GM23248 (cell line): Measurements from ENCODE around the gene TMEM89. TPM values are rescaled to one million over a fixed set of nuclear protein-coding genes. Genes with fewer than 3 reads are reported as not detected.

Experiments used
- DNase-seq: peaks from one replicate; pipeline ENCODE4 v3.0.0-alpha.2; 2015
- H2AFZ ChIP-seq: fragments of 200-600 bp; sonication (generic); 2 replicates; pipeline ENCODE4 v1.6.1; 2016; ENCODE audit warnings: antibody characterized with exemption
- H3F3A ChIP-seq: fragments of 200-600 bp; sonication (generic); 2 replicates; pipeline ENCODE4 v1.6.1; 2016; ENCODE audit warnings: mild to moderate bottlenecking, antibody characterized with exemption, mixed run types; ENCODE audit not compliant: insufficient read depth
- H3K27ac ChIP-seq: fragments of 200-600 bp; sonication (generic); 2 replicates; pipeline ENCODE4 v1.5.1; 2016; ENCODE audit warnings: mild to moderate bottlenecking
- H3K27me3 ChIP-seq: fragments of 200-600 bp; sonication (generic); replicated peaks from 2 replicates; pipeline ENCODE4 v1.6.1; 2016; ENCODE audit warnings: mild to moderate bottlenecking; ENCODE audit not compliant: insufficient read depth
- H3K36me3 ChIP-seq: fragments of 200-600 bp; sonication (generic); 2 replicates; pipeline ENCODE4 v1.6.1; 2016; ENCODE audit warnings: low read depth, mild to moderate bottlenecking
- H3K4me1 ChIP-seq: fragments of 200-600 bp; sonication (generic); 2 replicates; pipeline ENCODE4 v1.6.1; 2016; ENCODE audit warnings: mild to moderate bottlenecking; ENCODE audit not compliant: insufficient read depth
- H3K4me2 ChIP-seq: fragments of 200-600 bp; sonication (generic); one replicate; pipeline ENCODE4 v1.6.1; 2016; ENCODE audit warnings: mild to moderate bottlenecking; ENCODE audit not compliant: unreplicated experiment
- H3K4me3 ChIP-seq: fragments of 200-600 bp; sonication (generic); 2 replicates; pipeline ENCODE4 v1.5.1; 2016; ENCODE audit warnings: mild to moderate bottlenecking
- H3K79me2 ChIP-seq: fragments of 200-600 bp; sonication (generic); 2 replicates; pipeline ENCODE4 v1.6.1; 2016; ENCODE audit warnings: mild to moderate bottlenecking; ENCODE audit not compliant: insufficient read depth
- H3K9ac ChIP-seq: fragments of 200-600 bp; sonication (generic); 2 replicates; pipeline ENCODE4 v1.6.1; 2016; ENCODE audit warnings: mild to moderate bottlenecking
- H3K9me2 ChIP-seq: fragments of 200-600 bp; sonication (generic); 2 replicates; pipeline ENCODE4 v1.6.1; 2016; ENCODE audit warnings: mixed run types, mild to moderate bottlenecking, moderate library complexity; ENCODE audit not compliant: insufficient read depth
- H3K9me3 ChIP-seq: fragments of 200-600 bp; sonication (generic); one replicate; pipeline ENCODE4 v1.6.1; 2017; ENCODE audit warnings: low read depth
- H4K20me1 ChIP-seq: fragments of 200-600 bp; sonication (generic); 2 replicates; pipeline ENCODE4 v1.6.0; 2016; ENCODE audit not compliant: insufficient read depth
- EZH2 ChIP-seq: fragments of 200-600 bp; sonication (generic); IDR thresholded peaks from 2 replicates; pipeline ENCODE4 v1.6.1; 2018; ENCODE audit warnings: antibody characterized with exemption, mild to moderate bottlenecking; ENCODE audit not compliant: insufficient read depth, poor library complexity, severe bottlenecking
- EZH2phosphoT487 ChIP-seq: fragments of 200-600 bp; sonication (generic); IDR thresholded peaks from 2 replicates; pipeline ENCODE4 v1.6.1; 2018; ENCODE audit warnings: antibody characterized with exemption, moderate library complexity, mild to moderate bottlenecking, low read depth; ENCODE audit not compliant: insufficient read depth
- WGBS, 2 experiments: methylation state at CpG; one replicate each; pipeline ENCODE4 v1.1.6; 2015 to 2017; ENCODE audit warnings: low lambda C conversion rate in 2 of 2, low coverage in 1 of 2; ENCODE audit errors: missing lambda C conversion rate in 2 of 2; 5-methylcytosine and 5-hydroxymethylcytosine counted together
- in situ Hi-C: fragments of 300-500 bp; cut with MboI; formaldehyde crosslinking; loops from 2 replicates; pipeline ENCODE4 v1.15.0; 2020
- polyA plus RNA-seq: library from polyadenylated mRNA; unstranded; fragments of >200 nt; fragmentation: Nextera tagmentation; extraction: Ambion mirVana; gene quantifications from 2 replicates; pipeline ENCODE4 v1.2.1, GENCODE V29; 2016
- total RNA-seq: library from RNA; depleted of rRNA; stranded (reverse); fragments of >200 nt; shearing (Covaris generic); gene quantifications from 2 replicates; pipeline ENCODE4 v1.2.3, GENCODE V29; 2014

TMEM89 gene
- total and polyA plus RNA-seq, 2 experiments from 2014 or later = not detected

- Histone ChIP-seq H2AFZ (no peak overlapping the region), H3K9me2 (no peaks in the 10 kb centered on the region), H3K79me2 (no peaks in the 10 kb centered on the region), H3K27me3 (no peaks in the 10 kb centered on the region), H4K20me1 (no peaks in the 10 kb centered on the region), H3K9ac (no peak overlapping the region), H3K4me1 (no peaks in the 10 kb centered on the region), H3K27ac (no peak overlapping the region), H3K4me3 (no peak overlapping the region), H3K36me3 (no peaks in the 10 kb centered on the region), H3F3A (no peaks in the 10 kb centered on the region), H3K9me3 (no peaks in the 10 kb centered on the region), H3K4me2 (no peak overlapping the region)
- in situ Hi-C loops = no loop called here
- no peak for DNase-seq
- TF ChIP-seq EZH2 (no peak), EZH2phosphoT487 (no peak)
- 79 to 84% methylated on average over 6 to 9 of the region's 9 CpGs for WGBS, 2 experiments
Measured at GRCh38 chr3:48647714-48648113, 26.1 kb upstream of the TMEM89 start.

- Histone ChIP-seq H3K9me2 (no peaks in the 10 kb centered on the region), H3K27me3 (no peaks in the 10 kb centered on the region), H3K4me1 (no peaks in the 10 kb centered on the region), H3K9me3 (no peaks in the 10 kb centered on the region), H3K4me2 (no peak overlapping the region), H3K79me2 (no peaks in the 10 kb centered on the region), H3K4me3 (no peak overlapping the region), H3K36me3 (no peaks in the 10 kb centered on the region), H3K9ac (no peak overlapping the region), H3K27ac (no peak overlapping the region), H4K20me1 (no peaks in the 10 kb centered on the region), H3F3A (no peaks in the 10 kb centered on the region), H2AFZ (no peak overlapping the region)
- WGBS, 2 experiments = 89 to 92% methylated on average over 17 to 21 of the region's 22 CpGs
- in situ Hi-C loops = no loop called here
- TF ChIP-seq EZH2 = no peak
- no peak for TF ChIP-seq EZH2phosphoT487
- no peak for DNase-seq
Measured at GRCh38 chr3:48644898-48645760, 23.6 kb upstream of the TMEM89 start.

GRCh38 chr3:48642605-48643004, 21.0 kb upstream of the TMEM89 start:
- Histone ChIP-seq H3K79me2 (no peaks in the 10 kb centered on the region), H3K4me1 (no peaks in the 10 kb centered on the region), H3K36me3 (no peaks in the 10 kb centered on the region), H3F3A (no peaks in the 10 kb centered on the region), H3K9me2 (no peaks in the 10 kb centered on the region), H4K20me1 (no peaks in the 10 kb centered on the region), H3K4me2 (no peak overlapping the region), H3K27ac (no peak overlapping the region), H3K9me3 (no peaks in the 10 kb centered on the region), H3K9ac (no peak overlapping the region), H3K27me3 (no peaks in the 10 kb centered on the region), H2AFZ (no peak overlapping the region), H3K4me3 (no peak overlapping the region)
- no peak for DNase-seq
- no peak for TF ChIP-seq EZH2
- TF ChIP-seq EZH2phosphoT487 = no peak
- WGBS, 2 experiments = 85% methylated on average over 12 of the region's 12 CpGs
- in situ Hi-C loops = no loop called here

GRCh38 chr3:48641396-48641795, 19.8 kb upstream of the TMEM89 start:
- Histone ChIP-seq H3K9ac (no peak overlapping the region), H3F3A (no peaks in the 10 kb centered on the region), H3K4me1 (no peaks in the 10 kb centered on the region), H3K36me3 (no peaks in the 10 kb centered on the region), H3K27me3 (no peaks in the 10 kb centered on the region), H3K9me2 (no peaks in the 10 kb centered on the region), H2AFZ (no peak overlapping the region), H3K27ac (no peak overlapping the region), H3K9me3 (no peaks in the 10 kb centered on the region), H3K4me3 (no peak overlapping the region), H4K20me1 (no peaks in the 10 kb centered on the region), H3K4me2 (no peak overlapping the region), H3K79me2 (0 out of 2 replicates have a peak, but pooled peaks cover 3% of the 10 kb centered on the region)
- in situ Hi-C loops = no loop called here
- no peak for DNase-seq
- TF ChIP-seq EZH2phosphoT487 (no peak), EZH2 (no peak)
- 88 to 90% methylated on average over 3 of the region's 3 CpGs for WGBS, 2 experiments
